HEK293T (cell line): Measurements from ENCODE around the gene SUN1.

ENCODE experiments used
- ELF4 ChIP-seq: fragments of 450-650 bp; IDR thresholded peaks from 2 replicates; pipeline ENCODE4 v1.6.1; 2017; ENCODE audit warnings: antibody characterized with exemption
- FOXA1 ChIP-seq: fragments of 450-650 bp; IDR thresholded peaks from 2 replicates; pipeline ENCODE4 v1.6.1; 2016; ENCODE audit warnings: mild to moderate bottlenecking
- FOXM1 ChIP-seq: fragments of 450-650 bp; IDR thresholded peaks from 2 replicates; pipeline ENCODE4 v1.6.1; 2017; ENCODE audit warnings: mild to moderate bottlenecking, borderline replicate concordance
- L3MBTL2 ChIP-seq: fragments of 450-650 bp; conservative IDR thresholded peaks from 2 replicates; pipeline ENCODE4 v1.6.1; 2016; ENCODE audit warnings: mild to moderate bottlenecking
- LEF1 ChIP-seq: fragments of 450-650 bp; IDR thresholded peaks from 2 replicates; pipeline ENCODE4 v1.6.1; 2017; ENCODE audit warnings: mild to moderate bottlenecking, borderline replicate concordance
- SUZ12 ChIP-seq: fragments of 450-650 bp; IDR thresholded peaks from 2 replicates; pipeline ENCODE4 v1.6.1; 2016; ENCODE audit warnings: mild to moderate bottlenecking

DNA sequence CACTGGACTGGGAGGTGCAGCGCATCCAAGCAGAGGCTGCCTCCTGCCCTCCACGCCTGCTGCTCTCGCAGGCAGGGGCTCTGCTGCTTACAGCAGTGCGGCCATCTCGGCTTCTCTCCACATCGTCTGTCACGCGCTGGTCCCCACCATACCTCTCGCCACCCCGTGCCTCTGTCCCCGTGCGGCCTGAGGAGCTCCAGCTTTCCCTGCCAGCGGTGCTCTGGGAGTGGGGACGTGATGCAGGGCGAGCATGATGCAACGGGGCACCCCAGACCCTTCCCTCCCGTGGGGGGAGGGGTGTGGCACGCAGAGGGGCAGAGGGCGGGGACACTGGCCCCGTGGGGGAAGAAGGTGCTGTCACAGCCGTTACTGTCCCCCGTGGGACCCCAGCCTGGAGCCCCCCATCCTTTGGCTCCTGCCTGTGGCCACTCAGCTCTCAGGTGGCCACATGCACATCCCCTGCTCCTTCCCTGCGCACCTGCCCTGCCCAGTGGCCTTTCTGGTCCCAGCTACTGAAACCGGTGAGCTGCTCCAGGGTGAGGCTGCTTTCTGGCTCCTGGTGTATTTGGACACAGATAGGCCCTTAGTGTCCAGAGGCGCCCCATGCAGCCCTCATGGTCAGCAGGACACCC, 53.1 kb downstream of the SUN1 start:
- no peak for TF ChIP-seq ELF4
- no peak for TF ChIP-seq SUZ12
- no peak for TF ChIP-seq LEF1
- TF ChIP-seq FOXM1, result no peak
- no peak for TF ChIP-seq FOXA1
- no peak for TF ChIP-seq L3MBTL2
